ENCODE data around the gene PALM. TPM values are rescaled to one million over a fixed set of nuclear protein-coding genes. Genes with fewer than 3 reads are reported as not detected.

The PALM gene
- total RNA-seq, 3 donors from 2014 or later: 16.1 to 61.0 (median 35.1) TPM

- no peak for DNase-seq (ENCODE audit: low spot score in 2 of 2)
- intact Hi-C loops (cut with DNase I; ENCODE audit: low total_unique reads): loop anchor here (10.0 kb wide), 1 partner anchor 230 kb away; the partner anchor contains the start of gene WDR18
- Histone ChIP-seq H3K4me3 (no peak overlapping the region), H3K27me3 (no peaks in the 10 kb centered on the region), H3K36me3 (no peaks in the 10 kb centered on the region), H3K27ac (no peak overlapping the region), H3K9me3 (peaks cover 10 to 11% of the 10 kb centered on the region in 2 donors), H3K4me1 (no peaks in the 10 kb centered on the region)
- TF ChIP-seq POLR2AphosphoS5 (IDR thresholded peaks at IDR 0.05) (no peak), CTCF (IDR thresholded peaks at IDR 0.05) (no peak), POLR2A (IDR thresholded peaks at IDR 0.05) (no peak)
These were observed 45.8 kb downstream of the PALM start for GRCh38 chr19:754530-754929.

GRCh38 chr19:755063-755462 lies 46.3 kb downstream of the PALM start:
- intact Hi-C loops (cut with DNase I; ENCODE audit: low total_unique reads): loop anchor here (10.0 kb wide), 1 partner anchor 230 kb away; the partner anchor contains the start of gene WDR18
- Histone ChIP-seq H3K27ac (no peak overlapping the region), H3K4me1 (no peaks in the 10 kb centered on the region), H3K27me3 (no peaks in the 10 kb centered on the region), H3K4me3 (no peak overlapping the region), H3K9me3 (peaks cover 10 to 11% of the 10 kb centered on the region in 2 donors), H3K36me3 (no peaks in the 10 kb centered on the region)
- DNase-seq (ENCODE audit: low spot score in 2 of 2): no peak
- TF ChIP-seq POLR2A (IDR thresholded peaks at IDR 0.05) (no peak), CTCF (IDR thresholded peaks at IDR 0.05) (no peak), POLR2AphosphoS5 (IDR thresholded peaks at IDR 0.05) (no peak)

GRCh38 chr19:756236-756635 lies 47.5 kb downstream of the PALM start:
- TF ChIP-seq POLR2AphosphoS5 (IDR thresholded peaks at IDR 0.05) (no peak), CTCF (IDR thresholded peaks at IDR 0.05) (no peak), POLR2A (IDR thresholded peaks at IDR 0.05) (no peak)
- intact Hi-C loops (cut with DNase I; ENCODE audit: low total_unique reads): loop anchor here (10.0 kb wide), 1 partner anchor 229 kb away; the partner anchor contains the start of gene WDR18
- H3K36me3 ChIP-seq: no peaks in the 10 kb centered on the region
- no peak overlapping the region for H3K4me3 ChIP-seq
- DNase-seq (ENCODE audit: low spot score in 2 of 2): no peak
- no peak overlapping the region for H3K27ac ChIP-seq
- H3K4me1 ChIP-seq: no peaks in the 10 kb centered on the region
- H3K27me3 ChIP-seq: no peaks in the 10 kb centered on the region
- H3K9me3 ChIP-seq: peaks cover 10 to 11% of the 10 kb centered on the region in 2 donors

GRCh38 chr19:756821-757688 lies 48.3 kb downstream of the PALM start:
- no peaks in the 10 kb centered on the region for H3K36me3 ChIP-seq

More at GRCh38 chr19:756821-757688, 48.3 kb downstream of the PALM start:
- TF ChIP-seq POLR2A (IDR thresholded peaks at IDR 0.05) (no peak), POLR2AphosphoS5 (IDR thresholded peaks at IDR 0.05) (no peak), CTCF (IDR thresholded peaks at IDR 0.05) (no peak)
- Histone ChIP-seq H3K4me1 (no peaks in the 10 kb centered on the region), H3K27me3 (no peaks in the 10 kb centered on the region), H3K4me3 (no peak overlapping the region), H3K9me3 (peaks cover 10 to 11% of the 10 kb centered on the region in 2 donors), H3K27ac (no peak overlapping the region)
- DNase-seq (ENCODE audit: low spot score in 2 of 2): no peak
- intact Hi-C loops (cut with DNase I; ENCODE audit: low total_unique reads): loop anchor here (10.0 kb wide), 1 partner anchor 228 kb away; the partner anchor contains the start of gene WDR18
